Ovary (tissue), 3 donors: ENCODE results near the gene UBQLN1.
"Not testable (repeated sequence)": the region's sequence is repeated elsewhere in the genome, so short reads cannot be mapped to it uniquely, and the experiment has no call there.

Experiments used
- CTCF ChIP-seq, 3 donors: fragments of 450-650 bp in 2 of 3; fragments of 200-600 bp in 1 of 3; IDR thresholded peaks; one replicate each; pipeline versions ENCODE4 v1.5.1 to v1.8.0; 2016 to 2022; ENCODE audit warnings: antibody characterized with exemption in 3 of 3, mild to moderate bottlenecking in 1 of 3
- POLR2A ChIP-seq: fragments of 450-650 bp; IDR thresholded peaks from one replicate; pipeline ENCODE4 v1.6.1; 2017; ENCODE audit warnings: antibody characterized with exemption, mild to moderate bottlenecking, moderate library complexity
- donor health status: DM: no; HTN: no; CAD: no.

- not testable (repeated sequence) for TF ChIP-seq POLR2A; CTCF (IDR thresholded peaks at IDR 0.05)
Observed at GRCh38 chr9:83613298-83613697, 94.5 kb downstream of the UBQLN1 start.
